Right cardiac atrium (tissue), 5 donors: ENCODE results near the gene KRT76. TPM values are rescaled to one million over a fixed set of nuclear protein-coding genes. Genes with fewer than 3 reads are reported as not detected.

Experiments
- ATAC-seq, 2 donors: fragments of 200-7000 bp; cut with Tn5 transposase; one replicate each; pipeline versions ENCODE4 v1.8.0 to v1.9.1; 2020; ENCODE audit warnings: moderate library complexity in 2 of 2, mild to moderate bottlenecking in 1 of 2
- DNase-seq, 3 donors: peaks; one replicate each; pipeline ENCODE4 v3.0.0-alpha.2; 2020
- H3K27ac ChIP-seq: one replicate; pipeline ENCODE4 v1.5.1; 2013; ENCODE audit warnings: mild to moderate bottlenecking, low read length, control low read depth, moderate library complexity
- H3K27me3 ChIP-seq: one replicate; pipeline ENCODE4 v1.6.1; 2013; ENCODE audit not compliant: control insufficient read depth, insufficient read depth
- H3K4me1 ChIP-seq: one replicate; pipeline ENCODE4 v1.6.1; 2013; ENCODE audit warnings: low read length; ENCODE audit not compliant: control insufficient read depth, insufficient read depth
- H3K4me3 ChIP-seq: one replicate; pipeline ENCODE4 v1.5.1; 2013; ENCODE audit warnings: low read length, control low read depth
- H3K9me3 ChIP-seq: one replicate; pipeline ENCODE4 v1.6.1; 2013; ENCODE audit warnings: low read length; ENCODE audit not compliant: control insufficient read depth
- WGBS: extraction: QIAGEN DNeasy Blood & Tissue Kit; methylation state at CpG from one replicate; pipeline ENCODE4 v1.1.7; 2013; 5-methylcytosine and 5-hydroxymethylcytosine counted together
- intact Hi-C, 4 donors: fragments of 100-400 bp; cut with DNase I; formaldehyde crosslinking; loops; one replicate each; pipeline versions ENCODE4 v1.11.0 to v1.14.0; 2022 to 2023
- polyA plus RNA-seq: library from polyadenylated mRNA; stranded (reverse); fragments of 200-250 nt; gene quantifications from one replicate; pipeline ENCODE4 v1.2.3, GENCODE V29; 2013
- total RNA-seq, 4 donors: library from RNA; stranded (reverse); fragmentation: NEBNext Ultra II Directional; extraction: Animal tissue kit (Norgen Biotek cat#: 25700); gene quantifications; one replicate each; pipeline ENCODE4 v1.2.1, GENCODE V29; 2021
- donor health status: healthy with polysubstance abuse.
- donor health status: DM: no; HTN: yes; CAD: no.
- donor health status: DM: no; HTN: no; CAD: no.
- donor health status: DM: no; HTN: yes; CAD: no; lungs with severe emphysema.
- donor health status: DM: yes; HTN: yes; CAD: no.

Gene KRT76
- total and polyA plus RNA-seq, 5 donors = not detected

DNA sequence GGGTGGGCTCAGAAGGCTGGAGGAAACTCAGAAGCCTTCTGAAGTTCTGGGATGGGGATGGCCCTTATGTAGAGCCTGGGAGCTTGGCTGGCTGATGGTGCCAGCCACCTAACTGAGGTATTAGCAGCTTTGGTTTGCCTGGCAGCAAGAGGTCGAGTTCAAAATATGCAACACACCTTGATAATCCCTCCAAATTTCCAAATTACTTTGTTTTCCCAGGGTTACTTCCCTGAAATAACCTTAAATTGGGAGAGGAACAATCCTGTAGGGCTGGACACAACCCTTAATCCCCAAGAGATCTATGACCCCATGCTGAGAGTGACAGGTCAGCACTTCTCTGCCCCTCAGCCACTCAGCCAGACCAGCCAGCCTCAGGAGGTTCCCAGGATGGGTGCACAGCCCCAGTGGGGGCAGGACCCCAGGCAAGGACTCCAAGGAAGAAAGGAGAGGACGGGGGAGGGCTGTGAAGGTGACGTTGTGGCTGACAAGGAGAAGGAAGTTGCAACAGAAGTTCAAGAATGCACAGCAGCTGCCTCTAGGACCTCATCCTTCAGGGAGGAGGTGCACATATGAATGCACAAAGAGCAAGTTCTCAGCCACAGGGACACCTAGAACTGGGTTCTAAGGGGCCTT, 55.2 kb downstream of the KRT76 start:
- DNase-seq (no peak), ATAC-seq (no peak)
- no peak overlapping the region for H3K27ac ChIP-seq
- WGBS = 49% methylated on average over 3 of the region's 3 CpGs
- no peaks in the 10 kb centered on the region for H3K9me3 ChIP-seq
- H3K4me1 ChIP-seq = no peaks in the 10 kb centered on the region
- H3K4me3 ChIP-seq = no peak overlapping the region
- no peaks in the 10 kb centered on the region for H3K27me3 ChIP-seq
- intact Hi-C loops = no loop called here

DNA sequence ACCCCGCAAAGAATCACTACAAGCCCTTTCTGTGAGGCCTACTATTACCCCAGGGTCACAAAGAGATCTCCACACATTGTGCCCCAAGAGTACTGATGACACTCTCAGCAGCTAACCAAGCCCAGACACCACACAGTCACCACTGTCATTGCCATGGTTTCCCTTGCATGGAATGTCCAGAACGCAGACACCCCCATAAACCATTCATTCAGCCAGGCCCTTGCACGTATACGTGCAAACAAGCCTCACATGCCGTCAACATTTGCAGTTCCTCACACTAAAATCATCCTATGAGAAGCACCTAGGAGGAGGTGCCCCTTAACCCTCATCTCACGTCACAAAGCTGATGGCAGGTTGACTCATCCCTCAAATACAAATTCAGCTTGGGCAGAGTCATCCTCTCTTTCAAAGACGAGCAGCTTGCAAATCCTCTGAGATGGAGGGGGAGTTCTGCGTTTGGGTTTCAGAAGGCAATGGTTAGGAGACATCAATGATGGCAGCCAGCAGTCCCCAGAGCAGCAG, 56.7 kb downstream of the KRT76 start:
- no peak for ATAC-seq
- H3K9me3 ChIP-seq = no peaks in the 10 kb centered on the region
- no peaks in the 10 kb centered on the region for H3K27me3 ChIP-seq
- intact Hi-C loops = no loop called here
- no peak overlapping the region for H3K27ac ChIP-seq
- no peak for DNase-seq
- H3K4me3 ChIP-seq = no peak overlapping the region
- no peaks in the 10 kb centered on the region for H3K4me1 ChIP-seq
- WGBS = 79% methylated on average over 8 of the region's 8 CpGs

Other genes with a start within 250 kb of the KRT76 start
- not detected for gene KRT71, start 224.2 kb downstream of the KRT76 start, total RNA-seq
- gene KRT71, start 224.2 kb downstream of the KRT76 start, polyA plus RNA-seq = not detected
- 1 to 10 TPM in 2 of 4 donors, under 1 TPM in 2; 0.47 to 2.2 (median 1.2) TPM for gene KRT74, start 203.5 kb downstream of the KRT76 start, total RNA-seq
- gene KRT74, start 203.5 kb downstream of the KRT76 start, polyA plus RNA-seq = 0.14 TPM
- not detected for gene KRT72, start 175.9 kb downstream of the KRT76 start, total RNA-seq
- not detected for gene KRT72, start 175.9 kb downstream of the KRT76 start, polyA plus RNA-seq
- gene KRT73, start 158.8 kb downstream of the KRT76 start, total RNA-seq = not detected
- gene KRT73, start 158.8 kb downstream of the KRT76 start, polyA plus RNA-seq = not detected
- not detected for gene KRT2, start 125.1 kb downstream of the KRT76 start, total RNA-seq
- not detected for gene KRT2, start 125.1 kb downstream of the KRT76 start, polyA plus RNA-seq
- not detected for gene KRT1, start 96.9 kb downstream of the KRT76 start, total RNA-seq
- gene KRT1, start 96.9 kb downstream of the KRT76 start, polyA plus RNA-seq = not detected
- not detected for gene KRT77, start 73.8 kb downstream of the KRT76 start, total RNA-seq
- not detected for gene KRT77, start 73.8 kb downstream of the KRT76 start, polyA plus RNA-seq
- not detected for gene KRT3, start 18.8 kb upstream of the KRT76 start, total RNA-seq
- not detected for gene KRT3, start 18.8 kb upstream of the KRT76 start, polyA plus RNA-seq
- gene KRT4, start 36.8 kb upstream of the KRT76 start, total RNA-seq = not detected
- 0.20 TPM for gene KRT4, start 36.8 kb upstream of the KRT76 start, polyA plus RNA-seq
- not detected for gene KRT79, start 57.0 kb upstream of the KRT76 start, total RNA-seq
- gene KRT79, start 57.0 kb upstream of the KRT76 start, polyA plus RNA-seq = 0.09 TPM
- not detected for gene KRT78, start 71.6 kb upstream of the KRT76 start, total RNA-seq
- 0.02 TPM for gene KRT78, start 71.6 kb upstream of the KRT76 start, polyA plus RNA-seq
- gene KRT8, start 127.7 kb upstream of the KRT76 start, total RNA-seq = 100 to 1,000 TPM; 104 to 259 (median 212) TPM
- gene KRT8, start 127.7 kb upstream of the KRT76 start, polyA plus RNA-seq = 282 TPM
- gene KRT18, start 171.8 kb upstream of the KRT76 start, total RNA-seq = 10 to 100 TPM; 17.9 to 44.4 (median 31.7) TPM
- gene KRT18, start 171.8 kb upstream of the KRT76 start, polyA plus RNA-seq = 46.7 TPM
- 100 to 1,000 TPM; 391 to 552 (median 433) TPM for gene EIF4B, start 229.1 kb upstream of the KRT76 start, total RNA-seq
- 65.5 TPM for gene EIF4B, start 229.1 kb upstream of the KRT76 start, polyA plus RNA-seq